H9 (cell line): ENCODE results near the gene PLEKHM3. TPM values are rescaled to one million over a fixed set of nuclear protein-coding genes. Genes with fewer than 3 reads are reported as not detected.
A peak's percentile ranks its signal among the peaks of the same experiment; 100 is the strongest.

Experiments
- DNase-seq: peaks from one replicate; pipeline ENCODE4 v3.0.0-alpha.2; 2017
- H2AFZ ChIP-seq: one replicate; pipeline ENCODE4 v1.6.1; 2013; ENCODE audit warnings: mild to moderate bottlenecking, low read length, control low read depth, moderate library complexity
- H2AK5ac ChIP-seq: 2 replicates; pipeline ENCODE4 v1.6.1; 2013; ENCODE audit warnings: low read length, control low read depth, mixed read lengths; ENCODE audit not compliant: insufficient read length
- H2BK120ac ChIP-seq: one replicate; pipeline ENCODE4 v1.6.1; 2013; ENCODE audit warnings: low read depth, mild to moderate bottlenecking, low read length, control low read depth, inconsistent platforms; ENCODE audit not compliant: poor library complexity, severe bottlenecking
- H2BK12ac ChIP-seq: 2 replicates; pipeline ENCODE4 v1.6.1; 2013; ENCODE audit warnings: low read length, control low read depth, mixed read lengths, low read depth; ENCODE audit not compliant: insufficient read length
- H2BK15ac ChIP-seq: 2 replicates; pipeline ENCODE4 v1.6.1; 2013; ENCODE audit warnings: low read depth, low read length, control low read depth
- H2BK20ac ChIP-seq: one replicate; pipeline ENCODE4 v1.6.1; 2013; ENCODE audit warnings: low read depth, mild to moderate bottlenecking, low read length, control low read depth, inconsistent platforms; ENCODE audit not compliant: poor library complexity, severe bottlenecking
- H2BK5ac ChIP-seq: 2 replicates; pipeline ENCODE4 v1.6.1; 2013; ENCODE audit warnings: low read length, control low read depth, mixed read lengths; ENCODE audit not compliant: insufficient read length
- H3K14ac ChIP-seq: 2 replicates; pipeline ENCODE4 v1.6.1; 2013; ENCODE audit warnings: low read length, control low read depth; ENCODE audit not compliant: insufficient read depth
- H3K18ac ChIP-seq: 2 replicates; pipeline ENCODE4 v1.6.1; 2013; ENCODE audit warnings: low read depth, mild to moderate bottlenecking, mixed read lengths, low read length, control low read depth; ENCODE audit not compliant: insufficient read length
- H3K23ac ChIP-seq: 2 replicates; pipeline ENCODE4 v1.6.1; 2013; ENCODE audit warnings: low read length, control low read depth, mixed read lengths, low read depth; ENCODE audit not compliant: insufficient read length
- H3K23me2 ChIP-seq: 2 replicates; pipeline ENCODE4 v1.6.1; 2013; ENCODE audit warnings: low read depth, mild to moderate bottlenecking, mixed read lengths, low read length, control low read depth; ENCODE audit not compliant: insufficient read length, poor library complexity, severe bottlenecking
- H3K27ac ChIP-seq: 2 replicates; pipeline ENCODE4 v1.5.1; 2013; ENCODE audit warnings: low read length, control low read depth, mixed read lengths, low read depth; ENCODE audit not compliant: insufficient read length
- H3K27me3 ChIP-seq: 2 replicates; pipeline ENCODE4 v1.6.1; 2013; ENCODE audit warnings: low read length, control low read depth, inconsistent platforms; ENCODE audit not compliant: insufficient read depth
- H3K4ac ChIP-seq: 2 replicates; pipeline ENCODE4 v1.6.1; 2013; ENCODE audit warnings: low read depth, mild to moderate bottlenecking, control low read depth, inconsistent platforms, low read length, moderate library complexity
- H3K4me1 ChIP-seq: 2 replicates; pipeline ENCODE4 v1.6.1; 2013; ENCODE audit warnings: low read length, control low read depth, inconsistent platforms; ENCODE audit not compliant: insufficient read depth
- H3K4me2 ChIP-seq: 2 replicates; pipeline ENCODE4 v1.6.1; 2013; ENCODE audit warnings: low read length, control low read depth, mixed read lengths; ENCODE audit not compliant: insufficient read length, insufficient read depth
- H3K56ac ChIP-seq: 2 replicates; pipeline ENCODE4 v1.6.1; 2013; ENCODE audit warnings: low read depth, mild to moderate bottlenecking, mixed read lengths, low read length, control low read depth; ENCODE audit not compliant: insufficient read length
- H3K79me1 ChIP-seq: 2 replicates; pipeline ENCODE4 v1.6.1; 2013; ENCODE audit warnings: low read depth, mild to moderate bottlenecking, moderate library complexity, low read length, control low read depth, inconsistent platforms; ENCODE audit not compliant: insufficient read depth, poor library complexity, severe bottlenecking
- H3K79me2 ChIP-seq: 2 replicates; pipeline ENCODE4 v1.6.1; 2013; ENCODE audit warnings: low read length, control low read depth, inconsistent platforms; ENCODE audit not compliant: insufficient read depth
- H3K9ac ChIP-seq: 2 replicates; pipeline ENCODE4 v1.6.1; 2013; ENCODE audit warnings: low read length, control low read depth, mixed read lengths; ENCODE audit not compliant: insufficient read length; ENCODE audit errors: extremely low read depth
- H3K9me3 ChIP-seq: one replicate; pipeline ENCODE4 v1.6.1; 2013; ENCODE audit warnings: low read depth, low read length, inconsistent platforms; ENCODE audit not compliant: control insufficient read depth
- H3T11ph ChIP-seq: one replicate; pipeline ENCODE4 v1.6.1; 2013; ENCODE audit warnings: mild to moderate bottlenecking, low read length, control low read depth, inconsistent platforms
- H4K20me1 ChIP-seq: one replicate; pipeline ENCODE4 v1.6.1; 2013; ENCODE audit not compliant: control insufficient read depth, insufficient read length, insufficient read depth
- H4K5ac ChIP-seq: 2 replicates; pipeline ENCODE4 v1.6.1; 2013; ENCODE audit warnings: low read depth, mild to moderate bottlenecking, mixed read lengths, low read length, control low read depth; ENCODE audit not compliant: insufficient read length
- H4K8ac ChIP-seq: replicated peaks from 2 replicates; pipeline ENCODE4 v1.6.1; 2013; ENCODE audit warnings: low read length, control low read depth, mixed read lengths, low read depth; ENCODE audit not compliant: insufficient read length
- H4K91ac ChIP-seq: 2 replicates; pipeline ENCODE4 v1.6.1; 2013; ENCODE audit warnings: low read depth, mild to moderate bottlenecking, moderate library complexity, mixed read lengths, low read length, control low read depth; ENCODE audit not compliant: insufficient read length
- H3K27ac Mint-ChIP-seq, 3 experiments: 2 replicates in 2 of 3; 3 replicates in 1 of 3; pipeline ENCODE4 v1.8.0; 2020 to 2021; ENCODE audit warnings: mixed read lengths in 3 of 3, mild to moderate bottlenecking in 1 of 3, moderate library complexity in 1 of 3
- H3K27me3 Mint-ChIP-seq: 2 replicates; pipeline ENCODE4 v1.8.0; 2021; ENCODE audit warnings: low read depth, mild to moderate bottlenecking, moderate library complexity, mixed read lengths
- H3K36me3 Mint-ChIP-seq, 3 experiments: 2 replicates in 2 of 3; 3 replicates in 1 of 3; pipeline ENCODE4 v1.8.0; 2020 to 2021; ENCODE audit warnings: low read depth in 3 of 3, mixed read lengths in 3 of 3; ENCODE audit not compliant: insufficient read depth in 1 of 3
- H3K4me1 Mint-ChIP-seq, 2 experiments: 2 replicates each; pipeline ENCODE4 v1.8.0; 2020; ENCODE audit warnings: mixed read lengths in 2 of 2
- H3K4me3 Mint-ChIP-seq, 2 experiments: 2 replicates in 1 of 2; 3 replicates in 1 of 2; pipeline ENCODE4 v1.8.0; 2020 to 2021; ENCODE audit warnings: mild to moderate bottlenecking in 2 of 2, mixed read lengths in 2 of 2, moderate library complexity in 1 of 2
- H3K9me3 Mint-ChIP-seq, 2 experiments: 2 replicates in 1 of 2; 3 replicates in 1 of 2; pipeline ENCODE4 v1.8.0; 2020; ENCODE audit warnings: mild to moderate bottlenecking in 2 of 2, mixed read lengths in 2 of 2, moderate library complexity in 1 of 2
- CTCF ChIP-seq: fragments of 200-600 bp; sonication (generic); conservative IDR thresholded peaks from 3 replicates; pipeline ENCODE4 v1.8.0; 2021; ENCODE audit warnings: antibody characterized with exemption, mild to moderate bottlenecking
- WGBS: extraction: QIAGEN DNeasy Blood & Tissue Kit; methylation state at CpG from one replicate; pipeline ENCODE4 v1.1.7; 2013; ENCODE audit warnings: missing lambda C conversion rate, low lambda C conversion rate, mixed read lengths; ENCODE audit not compliant: insufficient read length; ENCODE audit errors: extremely low coverage; 5-methylcytosine and 5-hydroxymethylcytosine counted together
- total RNA-seq: library from RNA; stranded (reverse); gene quantifications from 2 replicates; pipeline ENCODE4 v1.2.1, GENCODE V29; 2021

PLEKHM3 gene
- total RNA-seq, 1 experiment from 2014 or later = 7.5 TPM

DNA sequence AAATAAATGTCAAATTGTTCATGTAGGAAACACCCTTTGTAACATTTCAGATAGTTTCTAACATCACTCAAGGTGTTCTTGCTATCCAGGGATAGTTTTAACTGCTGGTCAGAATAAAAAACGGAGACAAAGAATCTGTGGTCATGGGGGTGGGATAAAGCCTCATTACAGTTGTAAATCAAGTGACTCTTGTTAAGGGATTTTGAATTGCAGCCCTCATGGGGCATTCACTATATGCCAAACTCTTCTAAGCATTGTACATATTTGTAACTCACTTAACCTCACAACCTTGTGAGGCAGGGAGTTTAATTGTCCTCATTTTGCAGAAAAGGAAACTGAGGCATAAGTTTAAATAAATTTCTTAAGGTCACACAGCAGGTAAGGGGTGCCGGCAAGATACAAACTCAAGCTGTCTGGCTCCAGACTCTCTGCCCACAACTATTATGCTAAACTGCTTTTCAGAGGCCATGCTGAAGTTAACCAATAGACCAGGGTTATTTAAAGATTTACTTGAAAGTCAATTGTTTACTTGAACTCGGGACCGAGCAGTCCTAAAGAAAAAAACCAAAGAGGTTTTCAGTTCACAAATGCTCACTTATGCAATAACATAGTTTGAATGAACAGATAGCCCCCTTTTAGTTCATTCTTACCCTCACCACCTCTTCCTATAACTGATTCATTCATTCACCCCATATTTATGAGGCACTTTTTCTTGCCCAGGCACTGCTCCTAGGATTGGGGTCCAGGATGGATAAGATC lies 134.1 kb downstream of the PLEKHM3 start:
- Mint-ChIP-seq H3K36me3 (peaks cover 0 to 4% (median 0%) of the 10 kb centered on the region in 3 experiments; a peak in 1 of 7 replicates), H3K27ac (peak overlapping the region; percentile 9 to 89 (median 19); a peak in 4 of 7 replicates), H3K4me3 (no peak overlapping the region), H3K9me3 (no peaks in the 10 kb centered on the region), H3K27me3 (no peaks in the 10 kb centered on the region), H3K4me1 (peaks cover 63 to 67% of the 10 kb centered on the region in 2 experiments)
- H2AK5ac ChIP-seq = no peak overlapping the region
- DNase-seq = no peak
- H3K27me3 ChIP-seq = no peaks in the 10 kb centered on the region
- no peak overlapping the region for H3K23ac ChIP-seq
- H2BK5ac ChIP-seq = no peak overlapping the region
- no peak overlapping the region for H3K56ac ChIP-seq
- H2BK120ac ChIP-seq = no peak overlapping the region
- H3K79me1 ChIP-seq = no peaks in the 10 kb centered on the region
- H2BK12ac ChIP-seq = no peak overlapping the region
- H3T11ph ChIP-seq = no peak overlapping the region
- H4K5ac ChIP-seq = no peak overlapping the region
- no CpG with 5 or more reads among the region's 4 CpGs for WGBS
- no peak overlapping the region for H4K8ac ChIP-seq
- peaks cover 14% of the 10 kb centered on the region for H3K4me1 ChIP-seq
- H3K9me3 ChIP-seq = no peaks in the 10 kb centered on the region
- H3K79me2 ChIP-seq = no peaks in the 10 kb centered on the region
- H3K23me2 ChIP-seq = no peaks in the 10 kb centered on the region
- no peak overlapping the region for H4K91ac ChIP-seq
- no peak overlapping the region for H2BK20ac ChIP-seq
- no peak for TF ChIP-seq CTCF
- H3K18ac ChIP-seq = no peak overlapping the region
- H3K4ac ChIP-seq = no peak overlapping the region
- no peak overlapping the region for H2AFZ ChIP-seq
- no peak overlapping the region for H3K4me2 ChIP-seq
- H4K20me1 ChIP-seq = no peaks in the 10 kb centered on the region
- H3K27ac ChIP-seq = no peak overlapping the region
- H2BK15ac ChIP-seq = no peak overlapping the region
- H3K9ac ChIP-seq = no peak overlapping the region
- H3K14ac ChIP-seq = no peak overlapping the region
